Hematopoietic multipotent progenitor cell treated with erythropoietin and hydrocortisone succinate and interleukin-3 and kit ligand, for 4 days (in vitro differentiated cells): ENCODE measurements around the gene COL5A2.
A peak's percentile ranks its signal among the peaks of the same experiment; 100 is the strongest.

Experiments
- DNase-seq: peaks from one replicate; pipeline ENCODE4 v3.0.0-alpha.2; 2015

Gene COL5A2

GRCh38 chr2:189146553-189146952, 33.0 kb downstream of the COL5A2 start:
- no peak for DNase-seq

GRCh38 chr2:189144700-189145211, 34.8 kb downstream of the COL5A2 start:
- no peak for DNase-seq

DNA sequence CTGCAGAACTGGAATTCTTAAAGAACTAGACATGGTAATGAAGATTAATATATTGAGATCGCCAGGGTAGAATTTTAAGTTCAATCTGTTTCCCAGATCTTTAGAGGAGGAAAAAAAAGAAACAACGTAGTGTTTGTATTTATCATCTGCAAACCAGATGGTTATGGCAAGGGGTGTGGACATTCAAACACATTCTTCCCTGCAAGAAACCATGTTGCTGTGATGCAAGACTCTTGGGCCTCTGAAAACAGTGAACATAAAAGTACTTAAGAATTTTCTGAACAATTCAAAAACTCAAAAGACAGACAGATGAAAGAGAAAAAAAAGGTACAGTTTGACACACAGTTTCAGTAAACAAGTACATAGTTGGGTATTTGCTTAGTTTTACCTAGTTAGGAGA, 35.6 kb downstream of the COL5A2 start:
- no peak for DNase-seq

- DNase-seq: peak; percentile 83
Observed at GRCh38 chr2:189142893-189143759, 36.4 kb downstream of the COL5A2 start.

DNA sequence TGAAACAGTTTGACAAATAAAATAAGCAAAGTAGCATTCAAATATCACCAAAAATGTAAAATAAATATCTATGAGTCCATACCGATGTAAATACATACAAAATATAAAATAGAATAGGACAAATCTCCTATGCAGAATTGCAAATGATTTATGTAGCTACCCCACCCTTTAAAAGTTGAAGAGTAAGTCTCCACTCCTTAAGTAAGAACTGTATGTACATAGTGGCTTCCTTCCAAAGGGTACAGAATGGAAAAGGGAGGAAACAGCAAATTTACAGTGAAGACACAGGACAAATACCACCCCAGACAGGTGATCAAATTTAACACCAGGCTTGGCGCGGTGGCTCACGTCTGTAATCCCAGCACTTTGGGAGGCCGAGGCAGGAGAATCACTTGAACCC, 40.8 kb downstream of the COL5A2 start:
- no peak for DNase-seq

GRCh38 chr2:189137519-189137918, 42.0 kb downstream of the COL5A2 start:
- no peak for DNase-seq

DNA sequence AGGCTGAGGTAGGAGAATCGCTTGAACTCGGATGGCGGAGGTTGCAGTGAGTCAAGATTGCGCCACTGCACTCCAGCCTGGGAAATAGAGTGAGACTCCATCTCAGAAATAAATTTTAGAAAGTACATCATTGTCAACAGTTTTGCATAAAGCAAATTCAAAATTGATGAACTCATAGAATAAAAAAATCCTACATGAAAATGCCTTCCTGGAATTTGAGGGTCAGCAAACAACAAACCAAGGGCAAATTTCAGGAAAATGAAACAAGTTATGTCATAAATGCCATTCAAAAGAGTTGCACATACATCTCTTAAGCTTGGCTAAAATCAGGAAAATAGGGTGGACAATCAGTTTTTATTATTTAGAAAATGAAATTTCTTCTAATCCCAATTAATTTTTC, 45.1 kb downstream of the COL5A2 start:
- no peak for DNase-seq

DNA sequence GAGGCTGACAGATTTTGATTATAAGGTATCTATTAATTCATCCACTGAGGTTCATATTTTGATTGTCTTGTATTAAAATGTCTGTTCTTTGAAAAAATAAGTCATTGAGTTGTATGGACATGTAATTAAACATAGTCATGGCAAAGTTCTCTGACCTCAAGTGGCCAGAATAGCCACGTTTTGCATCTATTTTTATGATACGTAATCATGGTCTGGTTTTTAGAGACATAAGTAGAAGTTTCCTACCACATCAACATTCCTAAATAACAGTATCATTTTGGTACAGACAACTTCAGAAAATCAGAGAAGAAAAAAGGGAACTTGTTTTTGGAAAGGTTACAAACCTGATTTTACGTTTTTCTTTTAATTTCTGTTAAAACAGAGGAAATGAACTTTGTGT, 47.6 kb downstream of the COL5A2 start:
- no peak for DNase-seq

GRCh38 chr2:189129971-189130370, 49.6 kb downstream of the COL5A2 start:
- DNase-seq: no peak

- DNase-seq: no peak
Observed at GRCh38 chr2:189128970-189129369, 50.6 kb downstream of the COL5A2 start.

DNA sequence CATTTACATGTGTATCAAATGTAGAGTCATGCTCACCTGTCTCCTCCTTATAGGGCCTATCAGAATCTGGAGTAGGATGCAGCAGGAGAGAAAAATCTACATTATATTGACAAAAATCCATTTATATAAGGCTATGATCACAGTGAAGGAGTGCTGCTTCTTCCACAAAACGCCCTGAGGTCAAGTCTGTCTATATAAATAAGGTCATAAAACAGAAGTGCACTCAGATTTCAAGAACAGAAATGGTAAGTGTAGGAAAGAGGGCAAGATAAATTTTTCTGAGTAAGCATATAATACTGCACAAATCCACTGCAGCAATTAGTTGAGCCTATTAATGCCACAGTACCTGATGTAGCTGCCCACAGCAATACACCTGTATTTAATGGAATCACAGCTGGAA, 51.8 kb downstream of the COL5A2 start:
- no peak for DNase-seq

- no peak for DNase-seq
Observed at GRCh38 chr2:189125195-189125594, 54.4 kb downstream of the COL5A2 start.

- no peak for DNase-seq
Observed at GRCh38 chr2:189124175-189124574, 55.4 kb downstream of the COL5A2 start.

DNA sequence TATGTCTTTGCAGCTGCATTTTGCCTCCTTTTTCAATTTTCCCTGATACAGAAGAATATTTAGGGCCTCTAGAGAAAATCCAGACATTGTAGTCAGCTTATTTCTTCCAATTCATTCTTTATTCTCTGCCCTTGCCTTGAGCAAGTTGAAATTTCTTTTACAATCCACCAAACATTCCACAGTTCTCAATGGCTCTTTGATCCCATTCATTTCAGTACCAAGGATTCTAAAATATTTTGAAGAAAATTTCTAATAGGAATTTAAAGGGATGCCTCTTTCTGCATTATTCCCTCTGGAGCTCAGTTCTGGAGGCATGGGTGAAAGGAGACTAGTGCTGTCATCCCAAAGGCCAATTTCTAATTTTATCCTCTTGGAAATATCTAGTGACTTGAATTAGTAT, 61.2 kb downstream of the COL5A2 start:
- DNase-seq: no peak

DNA sequence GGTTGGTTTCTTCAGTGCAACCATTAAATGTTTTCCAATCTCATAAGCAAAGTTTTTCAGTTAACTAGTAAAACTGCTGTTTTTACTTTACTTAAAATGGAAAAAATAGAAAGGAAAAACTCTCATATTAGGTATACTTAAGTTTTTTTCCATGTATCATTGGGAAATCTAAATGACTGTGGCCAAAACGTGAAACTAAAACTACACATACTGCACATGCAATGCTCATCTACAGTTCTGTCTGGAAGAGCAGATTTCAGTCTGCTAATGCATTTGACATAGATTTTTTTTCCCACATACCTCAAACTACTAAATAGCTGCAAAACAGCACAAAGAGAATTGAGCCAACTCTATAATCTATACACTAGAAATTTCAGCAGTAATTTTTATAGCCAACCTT, 62.6 kb downstream of the COL5A2 start:
- DNase-seq: no peak

DNA sequence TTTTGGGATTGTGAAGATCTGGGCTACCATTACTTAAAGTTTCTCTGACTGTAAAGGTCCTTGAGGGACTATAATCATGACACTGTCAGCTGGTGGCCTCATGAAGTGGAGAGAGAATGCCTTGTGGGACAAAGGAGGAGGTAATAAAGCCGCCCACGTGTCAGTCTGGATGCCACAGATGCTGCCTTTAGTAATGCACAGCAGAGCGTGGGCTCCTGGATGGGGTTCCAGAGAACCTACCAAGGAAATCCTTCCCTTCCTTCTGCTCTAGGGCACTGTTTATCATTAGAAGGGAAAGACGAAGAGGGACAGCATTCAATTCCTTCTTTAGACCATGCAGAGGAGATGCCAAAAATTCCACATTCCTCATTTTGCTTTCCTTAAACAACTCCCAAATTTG, 63.5 kb downstream of the COL5A2 start:
- no peak for DNase-seq

DNA sequence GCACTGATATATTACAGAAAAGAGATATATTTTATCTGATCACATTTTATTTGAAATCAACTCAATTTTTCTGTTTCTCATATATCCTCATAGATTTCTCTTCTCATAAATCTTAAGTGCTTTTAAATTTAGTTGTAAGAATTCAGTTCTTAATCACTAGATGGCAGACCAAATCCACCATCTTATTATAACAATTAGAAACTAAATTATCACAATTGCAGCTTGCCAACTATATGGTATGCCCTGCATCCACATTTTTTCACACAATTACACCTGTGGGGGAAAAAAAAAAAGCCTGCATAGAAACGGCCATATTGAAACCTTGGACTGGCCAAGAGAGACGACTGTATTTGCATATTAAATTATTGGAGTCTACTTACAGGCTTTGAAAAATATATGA, 64.4 kb downstream of the COL5A2 start:
- DNase-seq: peak; percentile 17

GRCh38 chr2:189113963-189114362, 65.6 kb downstream of the COL5A2 start:
- DNase-seq: no peak

DNA sequence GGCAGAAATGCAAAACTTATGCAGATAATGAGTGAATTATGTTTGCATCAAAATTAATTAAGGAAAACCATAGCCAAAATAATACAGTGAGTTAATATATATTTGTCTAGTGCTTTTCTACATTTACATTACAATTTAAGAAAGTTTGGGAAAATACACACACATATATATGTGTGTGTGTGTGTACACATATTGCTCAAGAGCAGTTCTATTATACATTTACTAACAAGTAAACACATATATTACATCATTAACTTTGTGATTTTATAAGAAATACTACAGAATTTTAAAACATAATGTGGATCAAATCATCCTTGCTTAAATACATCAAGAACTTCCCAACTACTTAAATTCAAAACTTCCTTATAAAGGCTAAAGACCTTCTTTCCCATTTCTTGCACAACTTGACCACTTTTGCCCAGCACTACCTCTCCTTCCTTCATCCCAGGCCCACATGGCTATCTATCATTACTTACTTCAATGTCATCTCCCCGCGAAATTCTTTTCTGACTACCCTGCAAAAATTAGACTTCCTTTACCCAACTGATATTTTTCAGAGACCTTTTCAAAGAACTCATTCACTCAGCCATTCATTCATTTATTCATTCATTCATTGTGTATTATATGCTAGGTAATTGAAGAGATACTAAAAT, 68.4 kb downstream of the COL5A2 start:
- DNase-seq: no peak

DNA sequence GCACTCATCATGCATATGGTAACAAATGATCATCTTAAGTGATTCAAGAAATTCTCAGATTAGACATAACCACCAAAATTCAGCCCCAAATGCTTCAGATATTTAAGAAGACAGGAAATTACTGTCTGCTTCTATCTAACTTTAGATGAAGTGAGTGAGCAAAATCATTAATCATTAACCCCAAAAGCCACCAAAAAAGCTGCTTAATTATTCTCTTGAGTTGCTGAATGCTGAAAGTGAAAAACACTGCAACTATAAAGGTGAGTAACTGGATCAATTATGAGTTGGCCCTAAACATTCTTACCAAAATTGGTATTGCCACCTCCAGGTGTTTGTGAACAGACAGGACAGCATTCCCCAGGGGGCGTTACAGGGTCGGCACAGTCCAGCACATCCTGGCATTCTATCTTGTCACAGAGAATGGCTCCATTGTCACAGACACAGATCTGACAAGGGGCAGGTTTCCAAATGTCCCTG, 69.6 kb downstream of the COL5A2 start:
- no peak for DNase-seq

- DNase-seq: no peak
Observed at GRCh38 chr2:189104934-189105333, 74.6 kb downstream of the COL5A2 start.

GRCh38 chr2:189102735-189103134, 76.8 kb downstream of the COL5A2 start:
- DNase-seq: no peak

DNA sequence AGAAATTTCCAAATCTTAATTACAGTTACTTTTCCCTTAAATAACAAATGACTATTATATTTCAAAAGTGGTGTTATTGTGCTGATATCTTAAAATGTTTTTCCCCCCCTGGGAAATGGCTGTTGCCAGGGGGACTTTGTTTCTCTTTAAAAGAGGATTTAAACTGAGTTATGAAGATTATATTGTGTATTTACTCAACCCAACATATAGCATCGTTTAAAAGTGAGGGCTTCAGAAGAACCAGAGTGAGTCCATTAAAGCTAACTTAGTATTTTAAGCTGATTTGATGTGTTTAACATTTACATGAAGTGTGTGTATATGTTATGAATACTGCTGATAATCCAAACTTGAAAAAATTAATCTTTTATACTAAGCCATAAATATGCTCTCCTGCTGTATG, 81.6 kb downstream of the COL5A2 start:
- DNase-seq: no peak

DNA sequence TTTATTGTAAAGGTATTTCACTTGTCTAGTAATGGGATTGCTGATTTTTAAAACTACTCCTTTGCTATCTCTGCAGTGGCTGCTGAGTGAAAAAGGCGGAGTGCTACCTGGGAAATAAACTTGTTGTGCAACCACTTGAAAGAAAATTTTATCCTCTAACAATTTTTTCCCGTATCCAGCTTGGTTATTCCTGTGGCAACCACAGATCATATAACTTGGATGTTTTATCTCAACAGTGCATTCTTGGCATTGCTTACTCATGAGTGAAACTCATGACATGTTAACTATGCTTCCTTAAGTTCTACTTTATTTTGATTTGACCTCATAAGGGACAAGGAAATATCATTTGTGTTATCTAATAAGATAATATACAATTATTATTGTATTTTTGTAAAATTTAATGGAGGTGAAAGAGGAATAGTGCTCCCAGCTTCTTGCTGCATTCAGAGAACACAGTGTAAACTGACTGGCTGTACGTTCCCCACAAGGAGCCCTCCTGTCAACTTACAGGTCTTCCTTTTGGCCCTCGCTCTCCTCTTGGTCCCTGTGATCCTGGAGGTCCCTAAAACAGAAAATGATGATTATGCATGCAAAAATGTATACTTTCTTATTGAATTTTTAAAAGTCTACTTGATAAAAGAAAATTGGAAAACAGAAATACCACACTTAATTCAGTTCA, 82.7 kb downstream of the COL5A2 start:
- no peak for DNase-seq
